Small intestine (tissue), 16 donors: ENCODE measurements around the gene DNMT3A. TPM values are rescaled to one million over a fixed set of nuclear protein-coding genes. Genes with fewer than 3 reads are reported as not detected.

Experiments used
- DNase-seq, 2 donors: peaks; one replicate each; pipeline versions ENCODE4 v3.0.0 to v3.0.0-alpha.2; 2013
- FAIRE-seq: peaks from 2 replicates; lab custom pipeline; 2012; peaks lifted over from hg19 to GRCh38; lab: Jason Lieb, UNC
- H3K27ac ChIP-seq, 3 donors: one replicate each; pipeline ENCODE4 v1.5.1; 2013; ENCODE audit warnings: low read length in 2 of 3, mild to moderate bottlenecking in 2 of 3, control low read depth in 1 of 3, inconsistent platforms in 1 of 3, low read depth in 1 of 3, moderate library complexity in 1 of 3
- H3K27me3 ChIP-seq, 3 donors: one replicate each; pipeline ENCODE4 v1.6.1; 2013; ENCODE audit warnings: low read length in 3 of 3, inconsistent platforms in 1 of 3; ENCODE audit not compliant: control insufficient read depth in 3 of 3, insufficient read depth in 3 of 3
- H3K36me3 ChIP-seq, 3 donors: one replicate each; pipeline ENCODE4 v1.6.1; 2013; ENCODE audit warnings: low read length in 3 of 3, inconsistent platforms in 1 of 3, low read depth in 1 of 3, mild to moderate bottlenecking in 1 of 3, moderate library complexity in 1 of 3; ENCODE audit not compliant: control insufficient read depth in 3 of 3, insufficient read depth in 2 of 3
- H3K4me1 ChIP-seq, 3 donors: one replicate each; pipeline ENCODE4 v1.6.1; 2013; ENCODE audit warnings: low read length in 2 of 3, inconsistent platforms in 1 of 3, low read depth in 1 of 3, mild to moderate bottlenecking in 1 of 3, moderate library complexity in 1 of 3; ENCODE audit not compliant: control insufficient read depth in 3 of 3, insufficient read depth in 2 of 3
- H3K4me3 ChIP-seq, 3 donors: one replicate each; pipeline ENCODE4 v1.5.1; 2013; ENCODE audit warnings: low read length in 3 of 3, control low read depth in 1 of 3, inconsistent platforms in 1 of 3, low read depth in 1 of 3, mild to moderate bottlenecking in 1 of 3, moderate library complexity in 1 of 3
- H3K9me3 ChIP-seq, 2 donors: one replicate each; pipeline ENCODE4 v1.6.1; 2013; ENCODE audit warnings: low read depth in 1 of 2, low read length in 1 of 2; ENCODE audit not compliant: control insufficient read depth in 2 of 2, insufficient read depth in 1 of 2
- WGBS, 3 donors: extraction: QIAGEN DNeasy Blood & Tissue Kit; methylation state at CpG; one replicate each; pipeline ENCODE4 v1.1.7; 2013; 5-methylcytosine and 5-hydroxymethylcytosine counted together
- long read RNA-seq, 10 donors: transcript quantifications; one replicate each; lab custom pipeline, GENCODE V29; 2026
- polyA plus RNA-seq, 4 donors: library from polyadenylated mRNA; stranded (reverse) in 3 of 4; unstranded in 1 of 4; fragments of 200-250 nt in 3 of 4; fragments of 120-200 nt in 1 of 4; gene quantifications; one replicate each; pipeline versions ENCODE4 v1.2.1 to v1.2.3, GENCODE V29; 2013
- donor health status: healthy with polysubstance abuse.
- donor health status: control.
- donor health status: control.
- donor health status: Bipolar disorder and iron deficiency.
- donor health status: healthy.

Gene DNMT3A
- 10 to 100 TPM in 2 of 4 donors, 1 to 10 TPM in 2; 3.4 to 51.2 (median 9.7) TPM for polyA plus RNA-seq
- long read RNA-seq, donor 1, result 0 reads
- long read RNA-seq, donor 2, result 0 reads
- long read RNA-seq, donor 3, partial matches to known transcripts, result 0 of 2 reads
- long read RNA-seq, donor 3, other reads (novel, unspliced or antisense), result 0 of 2 reads
- long read RNA-seq, donor 4, result 0 reads
- long read RNA-seq, donor 5, result 0 reads
- long read RNA-seq, donor 6, partial matches to known transcripts, result 0 of 2 reads
- long read RNA-seq, donor 6, other reads (novel, unspliced or antisense), result 0 of 2 reads
- long read RNA-seq, donor 7, result 0 reads
- long read RNA-seq, donor 8, result 0 reads
- long read RNA-seq, donor 9, partial matches to known transcripts, result 0 of 1 reads
- long read RNA-seq, donor 9, other reads (novel, unspliced or antisense), result 0 of 1 reads
- long read RNA-seq, donor 10, partial matches to known transcripts, result 0 of 5 reads
- long read RNA-seq, donor 10, other reads (novel, unspliced or antisense), result 0 of 5 reads

GRCh38 chr2:25341753-25342371 is at the start of gene DNMT3A:
TSS of gene DNMT3A (minus strand) at chr2:25341925. CDS start at chr2:25313984, 27,941 bp downstream.
- no peaks in the 10 kb centered on the region for H3K9me3 ChIP-seq
- FAIRE-seq (no peak), DNase-seq (peak; percentile 52 to 86)
- 0 to 1% (median 1%) methylated on average over 14 to 100 of the region's 100 CpGs for WGBS, 3 donors
- peak within 1 kb of the TSS; percentile 48 to 63 (median 59) for H3K27ac ChIP-seq
- H3K36me3 ChIP-seq, result peaks cover 0 to 29% (median 0%) of the 10 kb centered on the region in 3 donors
- H3K4me1 ChIP-seq, result peaks cover 0 to 12% (median 2%) of the 10 kb centered on the region in 3 donors
- H3K4me3 ChIP-seq, result peak within 1 kb of the TSS; percentile 40 to 95 (median 77)
- no peaks in the 10 kb centered on the region for H3K27me3 ChIP-seq

DNA sequence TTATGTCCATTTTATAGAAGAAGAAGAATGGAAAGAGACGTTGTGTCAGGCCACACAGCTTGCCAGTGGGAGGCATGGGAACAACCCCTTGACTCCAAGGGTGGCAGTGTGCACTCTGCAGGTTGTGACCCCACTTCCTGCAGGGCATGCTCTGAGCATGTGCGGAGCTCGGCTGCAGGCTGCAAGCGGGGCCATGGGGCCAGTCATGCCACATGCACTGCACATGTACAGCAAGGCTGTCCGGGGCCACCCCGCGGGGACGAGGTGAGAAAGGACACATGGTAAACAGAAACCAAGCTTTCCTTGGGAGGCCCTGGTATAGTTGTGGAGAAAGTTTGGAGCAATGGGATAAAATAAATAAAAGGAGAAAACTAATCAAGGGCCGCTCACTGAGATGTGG is 47.4 kb upstream of the DNMT3A start:
- Histone ChIP-seq H3K4me1 (no peaks in the 10 kb centered on the region), H3K36me3 (peaks cover 0 to 12% (median 0%) of the 10 kb centered on the region in 3 donors), H3K27ac (no peak overlapping the region), H3K9me3 (no peaks in the 10 kb centered on the region), H3K4me3 (no peak overlapping the region), H3K27me3 (no peaks in the 10 kb centered on the region)
- no peak for FAIRE-seq
- DNase-seq, result no peak
- WGBS, 3 donors, result 93 to 96% (median 95%) methylated on average over 9 of the region's 9 CpGs

- no peak for FAIRE-seq
- H3K4me1 ChIP-seq, result no peaks in the 10 kb centered on the region
Measured at GRCh38 chr2:25388491-25388890, 46.8 kb upstream of the DNMT3A start.

DNA sequence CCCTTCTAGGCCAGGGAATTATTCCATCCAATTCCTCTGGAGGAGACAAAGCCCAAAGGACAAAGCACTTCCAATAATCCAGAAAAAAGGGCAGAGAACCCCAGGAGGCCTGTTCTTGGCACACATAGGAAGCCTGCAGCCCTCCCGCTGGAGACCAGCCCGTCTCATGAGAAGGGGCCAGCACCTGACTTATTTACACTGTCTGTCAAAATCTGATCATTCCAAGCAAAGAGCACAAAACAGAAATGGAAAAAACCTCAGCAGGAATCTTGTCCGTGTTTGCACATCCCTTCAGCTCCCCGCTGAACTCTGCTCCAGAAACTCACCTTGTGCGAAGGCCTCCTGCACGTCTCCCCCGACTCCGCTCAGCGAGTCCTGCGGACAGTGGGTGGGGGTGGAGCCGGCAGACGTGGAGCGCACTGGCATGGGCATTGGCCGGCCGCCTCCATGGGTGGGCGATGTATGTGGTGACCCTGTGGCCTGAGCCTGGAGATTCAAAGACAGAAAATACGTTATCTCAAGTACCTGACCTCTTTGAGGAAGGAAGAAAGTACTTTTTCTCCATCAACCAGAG is 46.2 kb upstream of the DNMT3A start:
- no peak for DNase-seq
- Histone ChIP-seq H3K9me3 (no peaks in the 10 kb centered on the region), H3K27me3 (no peaks in the 10 kb centered on the region), H3K4me3 (no peak overlapping the region), H3K4me1 (no peaks in the 10 kb centered on the region), H3K27ac (no peak overlapping the region), H3K36me3 (peaks cover 0 to 12% (median 0%) of the 10 kb centered on the region in 3 donors)
- no peak for FAIRE-seq
- WGBS, 3 donors, result 88 to 93% (median 92%) methylated on average over 17 of the region's 17 CpGs

More at GRCh38 chr2:25388491-25388890, 46.8 kb upstream of the DNMT3A start:
- Histone ChIP-seq H3K9me3 (no peaks in the 10 kb centered on the region), H3K27ac (no peak overlapping the region), H3K36me3 (peaks cover 0 to 12% (median 0%) of the 10 kb centered on the region in 3 donors), H3K27me3 (no peaks in the 10 kb centered on the region), H3K4me3 (no peak overlapping the region)
- no peak for DNase-seq
- WGBS, 3 donors, result 63 to 85% (median 83%) methylated on average over 6 of the region's 6 CpGs

- FAIRE-seq (no peak), DNase-seq (no peak)
- no peak overlapping the region for H3K27ac ChIP-seq
- H3K36me3 ChIP-seq, result peaks cover 0 to 12% (median 0%) of the 10 kb centered on the region in 3 donors
- 90 to 91% (median 90%) methylated on average over 18 to 19 of the region's 19 CpGs for WGBS, 3 donors
- no peaks in the 10 kb centered on the region for H3K9me3 ChIP-seq
- H3K4me1 ChIP-seq, result no peaks in the 10 kb centered on the region
- H3K4me3 ChIP-seq, result no peak overlapping the region
- H3K27me3 ChIP-seq, result no peaks in the 10 kb centered on the region
Measured at GRCh38 chr2:25386971-25387875, 45.5 kb upstream of the DNMT3A start.

GRCh38 chr2:25385910-25386309 is 44.2 kb upstream of the DNMT3A start:
- H3K36me3 ChIP-seq, result peaks cover 0 to 12% (median 0%) of the 10 kb centered on the region in 3 donors
- H3K4me1 ChIP-seq, result peaks cover 0 to under 1% (median 0%) of the 10 kb centered on the region in 3 donors
- no peaks in the 10 kb centered on the region for H3K9me3 ChIP-seq
- no peak overlapping the region for H3K4me3 ChIP-seq
- no peaks in the 10 kb centered on the region for H3K27me3 ChIP-seq
- FAIRE-seq (no peak), DNase-seq (no peak)
- H3K27ac ChIP-seq, result no peak overlapping the region
- WGBS, 3 donors, result 80 to 89% (median 87%) methylated on average over 8 of the region's 8 CpGs

DNA sequence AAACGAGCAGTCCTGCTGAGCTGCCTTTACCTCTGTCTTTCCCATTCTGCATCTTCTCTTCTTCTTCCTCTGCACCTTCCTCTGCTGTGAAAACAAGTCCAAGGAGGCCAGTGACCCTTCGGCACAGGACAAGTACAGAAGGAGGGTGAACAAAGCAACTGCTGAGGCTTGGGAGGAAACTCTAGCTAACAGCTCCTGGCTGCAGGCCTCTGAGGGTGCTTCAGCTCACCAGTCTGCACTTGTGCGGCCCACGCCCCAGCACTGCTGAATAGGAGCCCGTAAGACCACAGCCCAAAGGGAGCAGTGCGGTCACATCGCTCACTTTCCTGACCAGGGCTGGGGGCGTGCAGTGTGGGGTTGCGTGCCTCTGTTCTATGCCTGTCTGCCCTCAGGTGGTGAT is 42.1 kb upstream of the DNMT3A start:
- FAIRE-seq, result no peak
- WGBS, 3 donors, result 95 to 97% (median 96%) methylated on average over 9 of the region's 9 CpGs

More for the DNA sequence above, 42.1 kb upstream of the DNMT3A start:
- peaks cover 0 to 5% (median 0%) of the 10 kb centered on the region in 3 donors for H3K4me1 ChIP-seq
- no peak overlapping the region for H3K4me3 ChIP-seq
- H3K36me3 ChIP-seq, result peaks cover 0 to 12% (median 0%) of the 10 kb centered on the region in 3 donors
- H3K27me3 ChIP-seq, result no peaks in the 10 kb centered on the region
- no peak for DNase-seq
- H3K9me3 ChIP-seq, result no peaks in the 10 kb centered on the region
- H3K27ac ChIP-seq, result no peak overlapping the region
